SU-DHL-6 (cell line): ENCODE measurements around the gene NCCRP1.

Source experiments
- H2AFZ ChIP-seq: fragments of 200-600 bp; sonication (generic); 2 replicates; pipeline ENCODE4 v1.6.1; 2014; ENCODE audit warnings: low read depth, mild to moderate bottlenecking, moderate library complexity, mixed read lengths, antibody characterized with exemption, low read length; ENCODE audit not compliant: severe bottlenecking
- H3F3A ChIP-seq: fragments of 200-600 bp; shearing (Covaris generic); 2 replicates; pipeline ENCODE4 v1.6.0; 2016; ENCODE audit warnings: antibody characterized with exemption, mild to moderate bottlenecking; ENCODE audit not compliant: insufficient read depth
- H3K27ac ChIP-seq: fragments of 200-600 bp; sonication (generic); 2 replicates; pipeline ENCODE4 v1.5.1; 2016; ENCODE audit warnings: low read depth, mild to moderate bottlenecking, low read length, moderate library complexity, mixed read lengths
- H3K27me3 ChIP-seq: fragments of 200-600 bp; sonication (generic), shearing (Covaris generic); 2 replicates; pipeline ENCODE4 v1.6.0; 2014; ENCODE audit warnings: mild to moderate bottlenecking, low read length
- H3K36me3 ChIP-seq: fragments of 200-600 bp; sonication (generic); 2 replicates; pipeline ENCODE4 v1.6.1; 2014; ENCODE audit warnings: mild to moderate bottlenecking, low read length, mixed read lengths
- H3K4me2 ChIP-seq: fragments of 300-600, 200-600 bp; shearing (Covaris generic), sonication (generic); 2 replicates; pipeline ENCODE4 v1.6.0; 2014; ENCODE audit warnings: low read length, low read depth, mild to moderate bottlenecking; ENCODE audit not compliant: poor library complexity, severe bottlenecking
- H3K4me3 ChIP-seq: fragments of 200-600 bp; sonication (generic); 2 replicates; pipeline ENCODE4 v1.5.1; 2014; ENCODE audit warnings: antibody characterized with exemption, low read length, mild to moderate bottlenecking, mixed read lengths; ENCODE audit not compliant: insufficient read depth, poor library complexity, severe bottlenecking
- H3K79me2 ChIP-seq: fragments of 200-600 bp; sonication (generic); 2 replicates; pipeline ENCODE4 v1.6.1; 2014; ENCODE audit warnings: mild to moderate bottlenecking, low read length, moderate library complexity; ENCODE audit not compliant: insufficient read depth
- H3K9ac ChIP-seq: fragments of 200-600 bp; sonication (generic); 2 replicates; pipeline ENCODE4 v1.7.0; 2014; ENCODE audit warnings: mild to moderate bottlenecking, low read length
- H3K9me2 ChIP-seq: fragments of 200-600 bp; sonication (generic); replicated peaks from 2 replicates; pipeline ENCODE4 v1.6.1; 2014; ENCODE audit warnings: low read length; ENCODE audit not compliant: insufficient read depth
- H3K9me3 ChIP-seq: fragments of 200-600 bp; sonication (generic); 2 replicates; pipeline ENCODE4 v1.6.1; 2014; ENCODE audit warnings: low read length, mixed read lengths; ENCODE audit not compliant: insufficient read depth
- H4K20me1 ChIP-seq: fragments of 200-600 bp; sonication (generic); 2 replicates; pipeline ENCODE4 v1.6.1; 2014; ENCODE audit warnings: low read depth, mild to moderate bottlenecking, antibody characterized with exemption, low read length, moderate library complexity, mixed read lengths
- CTCF ChIP-seq: fragments of 200-600 bp; sonication (generic); IDR thresholded peaks from one replicate; pipeline ENCODE4 v1.5.1; 2017; ENCODE audit warnings: antibody characterized with exemption, mild to moderate bottlenecking, low read length, moderate library complexity; ENCODE audit not compliant: insufficient read depth, poor library complexity, severe bottlenecking
- EZH2phosphoT487 ChIP-seq: fragments of 200-600 bp; sonication (generic), shearing (Covaris generic); conservative IDR thresholded peaks from 2 replicates; pipeline ENCODE4 v1.6.1; 2018; ENCODE audit warnings: mild to moderate bottlenecking, antibody characterized with exemption, low read length, moderate library complexity, mixed read lengths

The NCCRP1 gene

GRCh38 chr19:39224910-39225309 is 28.1 kb downstream of the NCCRP1 start:
- H3K4me2 ChIP-seq: no peak overlapping the region
- no peak overlapping the region for H3K27ac ChIP-seq
- no peaks in the 10 kb centered on the region for H3K27me3 ChIP-seq
- no peaks in the 10 kb centered on the region for H4K20me1 ChIP-seq
- H2AFZ ChIP-seq: no peak overlapping the region
- H3K79me2 ChIP-seq: no peaks in the 10 kb centered on the region
- H3K9me3 ChIP-seq: no peaks in the 10 kb centered on the region
- H3K4me3 ChIP-seq: no peak overlapping the region
- H3F3A ChIP-seq: no peaks in the 10 kb centered on the region
- no peaks in the 10 kb centered on the region for H3K9me2 ChIP-seq
- TF ChIP-seq CTCF (no peak), EZH2phosphoT487 (no peak)
- no peak overlapping the region for H3K9ac ChIP-seq
- H3K36me3 ChIP-seq: no peaks in the 10 kb centered on the region

GRCh38 chr19:39230096-39230764 is 33.5 kb downstream of the NCCRP1 start:
- Histone ChIP-seq H2AFZ (no peak overlapping the region), H3K27ac (no peak overlapping the region), H3F3A (no peaks in the 10 kb centered on the region), H3K9ac (no peak overlapping the region), H3K4me3 (no peak overlapping the region), H3K4me2 (no peak overlapping the region), H3K36me3 (no peaks in the 10 kb centered on the region), H3K9me2 (no peaks in the 10 kb centered on the region), H4K20me1 (no peaks in the 10 kb centered on the region), H3K27me3 (no peaks in the 10 kb centered on the region), H3K9me3 (no peaks in the 10 kb centered on the region), H3K79me2 (no peaks in the 10 kb centered on the region)
- no peak for TF ChIP-seq CTCF

- no peaks in the 10 kb centered on the region for H3K36me3 ChIP-seq
- H3K4me2 ChIP-seq: no peak overlapping the region
- H3F3A ChIP-seq: no peaks in the 10 kb centered on the region
- H3K27me3 ChIP-seq: no peaks in the 10 kb centered on the region
- H3K79me2 ChIP-seq: no peaks in the 10 kb centered on the region
- no peak overlapping the region for H3K4me3 ChIP-seq
- H2AFZ ChIP-seq: no peak overlapping the region
- H4K20me1 ChIP-seq: no peaks in the 10 kb centered on the region
- H3K9me2 ChIP-seq: no peaks in the 10 kb centered on the region
- TF ChIP-seq CTCF (no peak), EZH2phosphoT487 (no peak)
- H3K9me3 ChIP-seq: no peaks in the 10 kb centered on the region
- no peak overlapping the region for H3K9ac ChIP-seq
- H3K27ac ChIP-seq: no peak overlapping the region
Measured at GRCh38 chr19:39232708-39233107, 35.9 kb downstream of the NCCRP1 start.

GRCh38 chr19:39236527-39236926 is 39.8 kb downstream of the NCCRP1 start:
- Histone ChIP-seq H3F3A (no peaks in the 10 kb centered on the region), H3K4me2 (no peak overlapping the region), H3K27ac (no peak overlapping the region), H3K36me3 (no peaks in the 10 kb centered on the region), H3K9me3 (no peaks in the 10 kb centered on the region), H3K27me3 (no peaks in the 10 kb centered on the region), H3K9me2 (no peaks in the 10 kb centered on the region), H3K9ac (no peak overlapping the region), H3K4me3 (no peak overlapping the region), H2AFZ (no peak overlapping the region), H3K79me2 (no peaks in the 10 kb centered on the region), H4K20me1 (no peaks in the 10 kb centered on the region)
- TF ChIP-seq EZH2phosphoT487: no peak
- no peak for TF ChIP-seq CTCF
